Measurements from ENCODE around the gene CDKN1C. TPM values are rescaled to one million over a fixed set of nuclear protein-coding genes. Genes with fewer than 3 reads are reported as not detected.

CDKN1C gene
- polyA plus RNA-seq, 1 donor from 2014 or later: 36.7 TPM

- H3K36me3 ChIP-seq (ENCODE audit: insufficient read depth, low read length): no peaks in the 10 kb centered on the region
These were observed 46.1 kb downstream of the CDKN1C start for GRCh38 chr11:2839395-2839943.

GRCh38 chr11:2838676-2839294, 46.8 kb downstream of the CDKN1C start:
- Histone ChIP-seq H3K9ac (ENCODE audit: low read length) (no peak overlapping the region), H3K4me2 (ENCODE audit: low read length) (no peak overlapping the region), H3K36me3 (ENCODE audit: insufficient read depth, low read length) (no peaks in the 10 kb centered on the region), H2AFZ (ENCODE audit: low read depth, low read length) (no peak overlapping the region), H3K9me3 (ENCODE audit: low read length) (no peaks in the 10 kb centered on the region), H3K27me3 (ENCODE audit: insufficient read depth, low read depth, low read length) (no peaks in the 10 kb centered on the region), H3K4me3 (ENCODE audit: low read length) (no peak overlapping the region), H3K9me2 (ENCODE audit: insufficient read depth, low read length) (no peaks in the 10 kb centered on the region), H3F3A (ENCODE audit: insufficient read depth, low read length, poor library complexity, severe bottlenecking) (no peaks in the 10 kb centered on the region), H3K79me2 (replicated peaks; ENCODE audit: insufficient read depth, low read length) (no peaks in the 10 kb centered on the region), H3K27ac (ENCODE audit: low read length) (no peak overlapping the region), H4K20me1 (ENCODE audit: insufficient read depth) (no peaks in the 10 kb centered on the region)
- TF ChIP-seq TAF1 (IDR thresholded peaks at IDR 0.05; ENCODE audit: low read depth) (no peak), MXI1 (conservative IDR thresholded peaks at IDR 0.05; ENCODE audit: poor library complexity, severe bottlenecking) (no peak), POLR2AphosphoS5 (IDR thresholded peaks at IDR 0.05) (no peak), SMC3 (conservative IDR thresholded peaks at IDR 0.05; ENCODE audit: poor library complexity) (no peak)

More at GRCh38 chr11:2839395-2839943, 46.1 kb downstream of the CDKN1C start:
- no peaks in the 10 kb centered on the region for H3F3A ChIP-seq (ENCODE audit: insufficient read depth, low read length, poor library complexity, severe bottlenecking)
- no peak overlapping the region for H3K4me3 ChIP-seq (ENCODE audit: low read length)
- no peaks in the 10 kb centered on the region for H3K27me3 ChIP-seq (ENCODE audit: insufficient read depth, low read depth, low read length)
- TF ChIP-seq EZH2 (IDR thresholded peaks at IDR 0.05; ENCODE audit: borderline replicate concordance, insufficient read depth, low read length, poor library complexity, severe bottlenecking) (no peak), SMC3 (conservative IDR thresholded peaks at IDR 0.05; ENCODE audit: poor library complexity) (no peak), CTCF (IDR thresholded peaks at IDR 0.05; ENCODE audit: poor library complexity, severe bottlenecking) (no peak), TAF1 (IDR thresholded peaks at IDR 0.05; ENCODE audit: low read depth) (no peak), MXI1 (conservative IDR thresholded peaks at IDR 0.05; ENCODE audit: poor library complexity, severe bottlenecking) (no peak), EP300 (conservative IDR thresholded peaks at IDR 0.05; ENCODE audit: poor library complexity, severe bottlenecking) (no peak), REST (IDR thresholded peaks at IDR 0.05; ENCODE audit: borderline replicate concordance) (no peak), POLR2AphosphoS5 (IDR thresholded peaks at IDR 0.05) (no peak), RAD21 (conservative IDR thresholded peaks at IDR 0.05) (no peak)
- H2AFZ ChIP-seq (ENCODE audit: low read depth, low read length): no peak overlapping the region
- no peaks in the 10 kb centered on the region for H3K9me2 ChIP-seq (ENCODE audit: insufficient read depth, low read length)
- H4K20me1 ChIP-seq (ENCODE audit: insufficient read depth): no peaks in the 10 kb centered on the region
- no peak overlapping the region for H3K4me2 ChIP-seq (ENCODE audit: low read length)
- H3K27ac ChIP-seq (ENCODE audit: low read length): no peak overlapping the region
- H3K9ac ChIP-seq (ENCODE audit: low read length): no peak overlapping the region
- no peaks in the 10 kb centered on the region for H3K9me3 ChIP-seq (ENCODE audit: low read length)
- no peaks in the 10 kb centered on the region for H3K79me2 ChIP-seq (replicated peaks; ENCODE audit: insufficient read depth, low read length)

All from neural cell (in vitro differentiated cells).